H1 (cell line): ENCODE measurements around the gene IL27RA. TPM values are rescaled to one million over a fixed set of nuclear protein-coding genes. Genes with fewer than 3 reads are reported as not detected.

Source experiments
- CTCF ChIA-PET: fragments of 300-600 bp; sonication (Branson Sonifier 250); formaldehyde crosslinking; loops from one replicate; lab custom pipeline; 2021; ENCODE audit not compliant: partially characterized antibody; lab: Charles Lee
- POLR2A ChIA-PET: fragments of 300-600 bp; sonication (Branson Sonifier 250); formaldehyde crosslinking; loops from one replicate; lab custom pipeline; 2021; ENCODE audit warnings: inconsistent platforms; ENCODE audit not compliant: partially characterized antibody; lab: Charles Lee
- DNase-seq, 2 experiments: peaks; one replicate each; pipeline versions ENCODE4 v3.0.0 to v3.0.0-alpha.2; 2010 to 2022; ENCODE audit warnings: low spot score in 2 of 2, low read depth in 1 of 2, mixed read lengths in 1 of 2
- FAIRE-seq: peaks from 2 replicates; lab custom pipeline; 2011; peaks lifted over from hg19 to GRCh38; lab: Jason Lieb, UNC
- H2AFZ ChIP-seq: 2 replicates; pipeline ENCODE4 v1.8.1; 2012; ENCODE audit warnings: low read length, inconsistent platforms
- H2AK5ac ChIP-seq: 2 replicates; pipeline ENCODE4 v1.6.1; 2013; ENCODE audit warnings: low read depth, low read length
- H2BK120ac ChIP-seq: replicated peaks from 2 replicates; pipeline ENCODE3; 2013; ENCODE audit warnings: low read depth, low read length, inconsistent platforms
- H2BK12ac ChIP-seq: 2 replicates; pipeline ENCODE4 v1.6.1; 2013; ENCODE audit warnings: low read depth, low read length
- H2BK15ac ChIP-seq: 2 replicates; pipeline ENCODE4 v1.6.1; 2013; ENCODE audit warnings: low read length
- H2BK20ac ChIP-seq: 2 replicates; pipeline ENCODE4 v1.6.1; 2013; ENCODE audit warnings: low read length
- H2BK5ac ChIP-seq: 2 replicates; pipeline ENCODE4 v1.6.1; 2013; ENCODE audit warnings: low read depth, low read length
- H3K14ac ChIP-seq: 2 replicates; pipeline ENCODE4 v1.6.1; 2013; ENCODE audit warnings: inconsistent platforms; ENCODE audit not compliant: insufficient read length
- H3K18ac ChIP-seq: 2 replicates; pipeline ENCODE4 v1.6.1; 2013; ENCODE audit warnings: low read length; ENCODE audit errors: extremely low read depth
- H3K23ac ChIP-seq: 2 replicates; pipeline ENCODE4 v1.6.1; 2013; ENCODE audit warnings: inconsistent platforms; ENCODE audit not compliant: insufficient read length
- H3K23me2 ChIP-seq: 2 replicates; pipeline ENCODE4 v1.6.1; 2013; ENCODE audit warnings: low read depth, low read length
- H3K27ac ChIP-seq: 2 replicates; pipeline ENCODE4 v1.6.1; 2011; ENCODE audit warnings: low read depth, low read length, inconsistent platforms
- H3K27me3 ChIP-seq, 4 experiments: replicated peaks in 1 of 4; 1 replicate in 1 of 4; 2 replicates in 3 of 4; pipeline versions ENCODE4 v1.6.1 to v1.8.1; 2011 to 2013; ENCODE audit warnings: low read length in 3 of 4, mild to moderate bottlenecking in 3 of 4, inconsistent platforms in 2 of 4, mixed read lengths in 2 of 4, moderate library complexity in 1 of 4; ENCODE audit not compliant: control insufficient read depth in 3 of 4, insufficient read depth in 3 of 4; ENCODE audit errors: extremely low read depth in 1 of 4
- H3K36me3 ChIP-seq, 4 experiments: 2 replicates each; pipeline versions ENCODE4 v1.6.1 to v1.8.1; 2011 to 2013; ENCODE audit warnings: mild to moderate bottlenecking in 4 of 4, low read length in 3 of 4, moderate library complexity in 2 of 4, control low read depth in 1 of 4, inconsistent platforms in 1 of 4; ENCODE audit not compliant: insufficient read depth in 4 of 4, control insufficient read depth in 2 of 4
- H3K4ac ChIP-seq: replicated peaks from 2 replicates; pipeline ENCODE3; 2013; ENCODE audit warnings: low read length, low read depth, mixed read lengths, inconsistent platforms; ENCODE audit not compliant: insufficient read length
- H3K4me1 ChIP-seq, 4 experiments: replicated peaks in 1 of 4; 1 replicate in 1 of 4; 2 replicates in 3 of 4; pipeline versions ENCODE4 v1.6.1 to v1.8.1; 2011 to 2013; ENCODE audit warnings: low read length in 3 of 4, inconsistent platforms in 2 of 4, mixed read lengths in 1 of 4; ENCODE audit not compliant: insufficient read depth in 4 of 4, control insufficient read depth in 3 of 4
- H3K4me2 ChIP-seq, 2 experiments: 2 replicates each; pipeline versions ENCODE4 v1.6.1 to v1.8.1; 2011 to 2013; ENCODE audit warnings: low read depth in 2 of 2, low read length in 2 of 2, control low read depth in 1 of 2, inconsistent platforms in 1 of 2, mild to moderate bottlenecking in 1 of 2; ENCODE audit not compliant: insufficient read depth in 1 of 2
- H3K4me3 ChIP-seq, 4 experiments: fragments of 200-600, 300-600 bp in 1 of 4; sonication (generic), shearing (Covaris generic), sonication (Bioruptor Twin) in 1 of 4; 2 replicates each; pipeline versions ENCODE4 v1.5.1 to v1.8.1; 2011 to 2016; ENCODE audit warnings: low read length in 4 of 4, low read depth in 3 of 4, control low read depth in 2 of 4, inconsistent platforms in 2 of 4, mild to moderate bottlenecking in 2 of 4, mixed read lengths in 1 of 4, moderate library complexity in 1 of 4; ENCODE audit not compliant: insufficient read depth in 2 of 4; ENCODE audit errors: extremely low read depth in 1 of 4
- H3K56ac ChIP-seq: replicated peaks from 2 replicates; pipeline ENCODE3; 2013; ENCODE audit warnings: low read depth, mild to moderate bottlenecking, mixed read lengths, low read length, inconsistent platforms; ENCODE audit not compliant: insufficient read length
- H3K79me1 ChIP-seq: 2 replicates; pipeline ENCODE4 v1.6.1; 2013; ENCODE audit warnings: low read depth, low read length, control low read depth
- H3K79me2 ChIP-seq, 2 experiments: 2 replicates each; pipeline versions ENCODE4 v1.6.1 to v1.8.1; 2012 to 2013; ENCODE audit warnings: low read length in 2 of 2, mild to moderate bottlenecking in 2 of 2, inconsistent platforms in 1 of 2; ENCODE audit not compliant: insufficient read depth in 2 of 2, control insufficient read depth in 1 of 2
- H3K9ac ChIP-seq, 4 experiments: replicated peaks in 1 of 4; 1 replicate in 1 of 4; 2 replicates in 3 of 4; pipeline versions ENCODE4 v1.6.1 to v1.8.1; 2011 to 2013; ENCODE audit warnings: low read depth in 3 of 4, low read length in 3 of 4, control low read depth in 2 of 4, mild to moderate bottlenecking in 2 of 4, moderate library complexity in 2 of 4, inconsistent platforms in 1 of 4; ENCODE audit errors: extremely low read depth in 1 of 4
- H3K9me3 ChIP-seq, 2 experiments: 2 replicates each; pipeline versions ENCODE4 v1.6.1 to v1.8.1; 2012 to 2013; ENCODE audit warnings: mild to moderate bottlenecking in 2 of 2, moderate library complexity in 2 of 2, control low read depth in 1 of 2, inconsistent platforms in 1 of 2, low read depth in 1 of 2, low read length in 1 of 2, mixed read lengths in 1 of 2; ENCODE audit not compliant: insufficient read depth in 2 of 2
- H4K20me1 ChIP-seq, 2 experiments: replicated peaks in 1 of 2; 2 replicates each; pipeline versions ENCODE3 to v1.8.1; 2011 to 2013; ENCODE audit warnings: inconsistent platforms in 2 of 2, low read length in 2 of 2, mild to moderate bottlenecking in 1 of 2; ENCODE audit not compliant: insufficient read depth in 2 of 2, control insufficient read depth in 1 of 2
- H4K5ac ChIP-seq: 2 replicates; pipeline ENCODE4 v1.6.1; 2013; ENCODE audit warnings: low read length, low read depth, mixed read lengths, inconsistent platforms; ENCODE audit not compliant: insufficient read length
- H4K8ac ChIP-seq: 2 replicates; pipeline ENCODE4 v1.8.0; 2013; ENCODE audit warnings: mild to moderate bottlenecking, moderate library complexity, low read length, inconsistent platforms; ENCODE audit not compliant: insufficient read depth; ENCODE audit errors: extremely low read depth
- H4K91ac ChIP-seq: replicated peaks from 2 replicates; pipeline ENCODE3; 2013; ENCODE audit warnings: low read length, mixed read lengths, inconsistent platforms; ENCODE audit not compliant: insufficient read length
- ASH2L ChIP-seq: fragments of 200-600, 300-600 bp; sonication (generic); IDR thresholded peaks from one replicate; pipeline ENCODE4 v1.7.1; 2017; ENCODE audit warnings: low read length
- CBX8 ChIP-seq: fragments of 300-800, 300-1000 bp; sonication (generic); IDR thresholded peaks from 2 replicates; pipeline ENCODE4 v1.7.1; 2016; ENCODE audit warnings: low read depth, low read length, borderline replicate concordance
- CREB1 ChIP-seq: IDR thresholded peaks from 2 replicates; pipeline ENCODE4 v1.6.1; 2012; ENCODE audit warnings: inconsistent platforms
- E2F6 ChIP-seq: IDR thresholded peaks from 2 replicates; pipeline ENCODE4 v1.6.1; 2012; ENCODE audit warnings: inconsistent platforms
- KDM4A ChIP-seq: IDR thresholded peaks from one replicate; pipeline ENCODE4 v1.7.1; 2012; ENCODE audit warnings: low read depth, mild to moderate bottlenecking, moderate library complexity, low read length, inconsistent platforms; ENCODE audit not compliant: severe bottlenecking
- NANOG ChIP-seq: IDR thresholded peaks from 2 replicates; pipeline ENCODE4 v1.6.1; 2011; ENCODE audit warnings: low read length, low read depth, mild to moderate bottlenecking, inconsistent platforms; ENCODE audit not compliant: insufficient read depth, poor library complexity, severe bottlenecking
- SIN3A ChIP-seq, 2 experiments: IDR thresholded peaks in 1 of 2; conservative IDR thresholded peaks in 1 of 2; 2 replicates each; pipeline ENCODE4 v1.6.1; 2011 to 2012; ENCODE audit warnings: low read length in 2 of 2, improper control_type of control experiment in 1 of 2, low read depth in 1 of 2, mild to moderate bottlenecking in 1 of 2
- TCF12 ChIP-seq: IDR thresholded peaks from 2 replicates; pipeline ENCODE4 v1.6.1; 2011; ENCODE audit warnings: low read depth, mild to moderate bottlenecking, low read length
- WGBS, 2 experiments: shearing (Covaris generic) in 1 of 2; methylation state at CpG; one replicate each; pipeline versions ENCODE4 v1.1.6 to v1.1.7; 2013 to 2015; ENCODE audit warnings: low lambda C conversion rate in 2 of 2, mixed read lengths in 2 of 2, inconsistent platforms in 1 of 2, low coverage in 1 of 2, missing lambda C conversion rate in 1 of 2; ENCODE audit not compliant: insufficient replicate concordance in 2 of 2, insufficient coverage in 1 of 2, insufficient read length in 1 of 2; ENCODE audit errors: extremely low coverage in 1 of 2, missing lambda C conversion rate in 1 of 2; 5-methylcytosine and 5-hydroxymethylcytosine counted together
- polyA plus RNA-seq, 7 experiments: library from polyadenylated mRNA; depleted of rRNA in 3 of 7; stranded (reverse) in 5 of 7; unstranded in 2 of 7; fragments of >200 nt in 5 of 7; fragments of 200-250 nt in 2 of 7; gene quantifications; 1 replicate in 5 of 7; 2 replicates in 1 of 7; 4 replicates in 1 of 7; pipeline versions ENCODE4 v1.2.1 to v1.2.3, GENCODE V29; 2011 to 2013; ENCODE audit warnings: missing spikeins in 2 of 7, mixed read lengths in 2 of 7
- total RNA-seq: library from RNA; stranded (reverse); fragmentation: NEBNext Ultra II Directional; extraction: Animal tissue kit (Norgen Biotek cat#: 25700); gene quantifications from 2 replicates; pipeline ENCODE4 v1.2.1, GENCODE V29; 2021

IL27RA gene
- total and polyA plus RNA-seq, 2 of the 8 experiments (the other 6 are each of a cell fraction or from before 2014, with no cell fraction given) = 9.9 to 14.7 TPM

- peaks cover 0 to 4% (median 0%) of the 10 kb centered on the region in 4 experiments; a peak in 3 of 7 replicates for H3K27me3 ChIP-seq
- no peak overlapping the region for H2AFZ ChIP-seq
- POLR2A ChIA-PET = interaction anchor here (0.9 to 2.1 kb wide), 5 partner anchors 10 to 307 kb away, joined by 3 to 6 read pairs (median 3); a partner anchor contains a TSS
Measured at GRCh38 chr19:14081797-14082674, 50.5 kb downstream of the IL27RA start.

More at GRCh38 chr19:14081797-14082674, 50.5 kb downstream of the IL27RA start:
- Histone ChIP-seq H3K79me2 (no peaks in the 10 kb centered on the region), H4K8ac (no peak overlapping the region), H3K4me2 (peak overlapping the region; percentile 72 to 78), H3K23me2 (peaks cover 4% of the 10 kb centered on the region; the same call in 1 of the 2 replicates), H2BK120ac (no peak overlapping the region), H3K9me3 (no peaks in the 10 kb centered on the region), H2BK15ac (no peak overlapping the region), H2AK5ac (no peak overlapping the region), H3K79me1 (no peaks in the 10 kb centered on the region), H3K18ac (no peak overlapping the region), H3K27ac (no peak overlapping the region), H3K56ac (no peak overlapping the region), H2BK20ac (no peak overlapping the region), H4K91ac (no peak overlapping the region), H4K20me1 (peaks cover 0 to 2% of the 10 kb centered on the region in 2 experiments), H2BK5ac (no peak overlapping the region), H3K9ac (no peak overlapping the region; a peak in 1 of 7 replicates), H3K4me1 (peaks cover 0 to 3% (median 0%) of the 10 kb centered on the region in 4 experiments; a peak in 1 of 7 replicates), H3K4ac (no peak overlapping the region), H3K36me3 (no peaks in the 10 kb centered on the region), H3K14ac (no peak overlapping the region), H3K4me3 (peak overlapping the region; percentile 35 to 76 (median 47)), H4K5ac (no peak overlapping the region), H2BK12ac (no peak overlapping the region), H3K23ac (no peak overlapping the region)
- FAIRE-seq (no peak), DNase-seq (no peak)
- WGBS, 2 experiments = 68% methylated on average over 14 of the region's 24 CpGs; no CpG with 5 or more reads in 1 of the 2 experiments
- CTCF ChIA-PET = interaction anchor here (0.6 to 11.2 kb wide), 10 partner anchors 10 to 267 kb away, joined by 3 to 75 read pairs (median 6); partner anchors contain the start of genes IL27RA, MISP3 and PALM3
- TF ChIP-seq SIN3A (conservative IDR thresholded peaks at IDR 0.05 in 1 of 2, IDR thresholded peaks at IDR 0.05 in 1 of 2; ENCODE audit: low read depth in 1 of 2, low read length in 2 of 2) (no peak), NANOG (no peak), CBX8 (no peak), KDM4A (no peak), TCF12 (no peak), E2F6 (no peak), ASH2L (no peak), CREB1 (no peak)
